Stimulated activated CD4-positive, alpha-beta T cell treated with anti-CD3 and anti-CD28 coated beads, Interleukin-12 subunit alpha, Interleukin-12 subunit beta, amount 100 ng/mL, for 48 hours (primary cell): Measurements from ENCODE around the gene MSH3.
"Not testable (repeated sequence)": the region's sequence is repeated elsewhere in the genome, so short reads cannot be mapped to it uniquely, and the experiment has no call there.

Experiments
- DNase-seq, 3 donors: peaks; one replicate each; pipeline ENCODE4 v3.0.0-alpha.2; 2020; ENCODE audit warnings: low read depth in 2 of 3, low spot score in 1 of 3

The MSH3 gene

GRCh38 chr5:80789319-80790016 is 135.0 kb downstream of the MSH3 start:
- not testable (repeated sequence) for DNase-seq

DNA sequence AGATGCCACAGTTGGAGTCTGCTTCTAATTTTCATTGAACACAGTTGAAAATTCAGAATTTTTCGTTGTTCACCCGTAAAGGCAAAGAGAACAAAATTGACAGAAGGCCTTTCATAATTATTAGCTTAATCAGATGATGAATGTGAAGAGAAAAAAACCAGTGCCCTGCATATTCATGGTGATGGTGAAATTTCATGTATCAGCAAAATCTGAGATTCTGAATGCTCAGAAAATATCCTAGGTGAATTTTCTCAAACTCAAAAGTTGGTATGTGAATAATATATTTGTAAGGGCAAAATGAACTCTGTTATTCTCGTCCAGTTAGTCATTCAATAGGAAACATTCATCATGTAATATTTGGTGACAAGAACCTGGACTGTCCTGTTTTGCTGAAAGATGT is 136.2 kb downstream of the MSH3 start:
- no peak for DNase-seq

DNA sequence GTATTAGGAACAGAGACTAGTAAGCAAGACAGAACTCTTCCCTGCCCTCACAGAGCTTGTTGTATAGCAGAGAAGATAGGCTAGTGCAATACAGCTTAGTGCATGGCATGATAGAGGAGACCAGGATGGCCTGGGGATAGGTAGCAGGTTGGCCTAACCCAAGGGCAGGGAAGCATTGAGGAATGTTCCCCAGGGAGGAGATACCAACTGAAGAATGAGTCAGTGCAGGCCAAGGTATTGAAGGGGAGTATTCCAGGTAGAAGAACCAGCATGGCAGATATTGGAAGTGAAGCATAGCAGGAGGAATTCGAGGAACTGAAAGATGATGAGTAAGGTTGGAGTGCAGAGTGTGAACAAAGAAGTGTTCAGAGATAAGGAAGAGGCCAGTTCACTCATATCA is 138.9 kb downstream of the MSH3 start:
- no peak for DNase-seq

- DNase-seq, result no peak
These were observed 142.4 kb downstream of the MSH3 start for GRCh38 chr5:80796846-80797245.

DNA sequence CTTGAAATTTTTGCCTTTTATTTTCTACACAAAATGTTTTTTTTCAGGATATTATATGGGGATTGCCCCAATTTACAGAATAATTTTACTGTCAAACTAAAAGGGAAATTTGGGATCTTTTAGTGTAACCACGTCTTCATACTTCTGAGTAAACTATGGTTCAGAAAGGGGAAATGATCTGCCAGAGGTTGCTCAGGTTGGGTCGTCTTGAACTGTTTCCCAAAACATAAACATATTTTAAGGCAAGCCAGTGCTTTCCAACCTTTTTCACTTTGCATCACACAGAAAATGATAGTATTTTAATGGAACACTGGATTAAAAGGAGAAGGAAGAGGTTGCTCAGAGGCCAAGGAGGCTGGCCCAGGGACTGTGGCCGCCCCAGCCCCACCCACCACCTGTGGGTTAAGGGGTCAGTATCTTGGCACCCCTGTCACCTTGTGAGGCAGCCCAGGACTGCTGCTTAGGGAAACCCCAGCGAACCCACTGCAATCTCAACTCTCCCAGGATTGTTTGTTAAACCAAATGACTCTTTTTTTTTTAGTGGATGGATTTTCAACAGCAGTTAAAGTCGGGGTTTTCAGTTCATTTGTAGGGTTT is 143.1 kb downstream of the MSH3 start:
- DNase-seq, result no peak

DNA sequence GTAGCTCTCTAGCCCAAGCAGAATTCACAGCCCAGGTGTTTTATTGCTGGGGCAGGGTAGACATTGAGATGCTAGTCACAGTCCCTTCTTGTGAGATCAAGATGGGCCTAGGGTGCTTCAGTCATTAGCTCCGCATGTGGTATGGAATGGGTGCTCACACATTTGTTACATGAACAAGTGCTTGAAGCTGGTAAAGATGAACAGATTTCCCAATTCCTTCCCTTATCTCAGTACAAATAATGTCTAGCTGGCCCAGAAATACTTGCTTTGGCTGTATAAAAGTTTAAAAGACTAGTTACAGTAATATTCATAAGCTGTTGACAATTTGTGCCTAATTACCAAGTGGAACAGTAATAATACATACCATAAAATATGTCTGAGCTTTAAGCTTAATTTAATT is 143.7 kb downstream of the MSH3 start:
- DNase-seq, result no peak

- no peak for DNase-seq
These were observed 144.2 kb downstream of the MSH3 start for GRCh38 chr5:80798633-80799032.

GRCh38 chr5:80799041-80799440 is 144.6 kb downstream of the MSH3 start:
- DNase-seq, result no peak

DNA sequence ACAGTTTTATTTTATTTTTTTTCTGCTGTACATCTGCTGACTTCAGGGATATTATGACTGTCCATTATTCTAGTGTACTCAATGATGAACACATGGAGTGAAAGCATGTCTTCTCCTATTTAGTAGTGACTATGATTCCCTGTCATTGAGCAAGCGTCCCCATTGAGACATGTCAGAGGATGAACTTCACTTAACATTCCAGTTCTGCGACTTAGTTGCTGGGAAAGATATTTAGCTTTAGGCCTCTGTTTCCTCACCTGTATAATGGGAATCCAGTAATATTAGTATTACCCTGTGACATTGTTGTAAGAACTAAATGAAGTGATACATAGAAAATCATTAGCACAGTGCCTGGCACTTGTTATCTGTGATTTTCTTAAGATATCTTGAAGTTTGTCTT is 145.1 kb downstream of the MSH3 start:
- no peak for DNase-seq

GRCh38 chr5:80804332-80804731 is 149.9 kb downstream of the MSH3 start:
- DNase-seq, result no peak

- DNase-seq, result no peak
These were observed 150.6 kb downstream of the MSH3 start for GRCh38 chr5:80805038-80805437.

- no peak for DNase-seq
These were observed 152.5 kb downstream of the MSH3 start for GRCh38 chr5:80806929-80807328.

DNA sequence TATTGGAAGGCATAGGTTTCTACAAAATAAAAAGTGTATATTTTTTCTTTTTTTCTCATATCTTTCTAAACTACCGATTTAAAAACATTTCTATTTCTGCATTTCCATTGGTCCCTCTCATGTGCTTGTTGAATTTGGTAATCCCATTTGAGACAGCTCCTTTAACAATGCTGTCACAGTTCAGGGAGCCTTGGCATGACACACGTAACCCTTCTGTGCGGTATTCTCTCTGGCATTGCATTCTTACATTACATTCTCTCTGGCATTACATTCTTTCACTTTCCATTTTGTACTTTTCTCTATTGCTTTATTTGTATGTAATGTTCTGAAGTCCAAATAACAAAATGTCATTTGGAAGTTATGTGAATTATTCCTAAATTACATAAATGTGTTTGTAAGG is 155.0 kb downstream of the MSH3 start:
- no peak for DNase-seq

DNA sequence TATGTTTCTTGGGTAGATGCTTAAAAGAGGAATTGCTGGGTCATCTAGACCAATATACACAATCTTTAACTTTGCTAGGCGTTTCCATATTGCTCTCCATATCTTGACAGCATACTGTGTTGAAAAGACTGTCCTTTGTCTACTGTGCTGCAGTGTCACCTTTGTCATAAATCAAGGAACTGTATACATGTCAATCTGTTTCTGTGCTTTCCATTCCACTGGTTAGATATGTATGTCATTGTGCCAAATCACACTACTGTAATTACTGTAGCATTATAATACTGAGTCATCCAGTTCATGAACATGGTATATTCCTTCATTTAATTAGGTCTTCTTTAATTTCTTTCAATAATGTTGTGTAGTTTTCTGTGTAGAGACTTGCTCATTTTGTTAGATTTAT is 156.0 kb downstream of the MSH3 start:
- no peak for DNase-seq

DNA sequence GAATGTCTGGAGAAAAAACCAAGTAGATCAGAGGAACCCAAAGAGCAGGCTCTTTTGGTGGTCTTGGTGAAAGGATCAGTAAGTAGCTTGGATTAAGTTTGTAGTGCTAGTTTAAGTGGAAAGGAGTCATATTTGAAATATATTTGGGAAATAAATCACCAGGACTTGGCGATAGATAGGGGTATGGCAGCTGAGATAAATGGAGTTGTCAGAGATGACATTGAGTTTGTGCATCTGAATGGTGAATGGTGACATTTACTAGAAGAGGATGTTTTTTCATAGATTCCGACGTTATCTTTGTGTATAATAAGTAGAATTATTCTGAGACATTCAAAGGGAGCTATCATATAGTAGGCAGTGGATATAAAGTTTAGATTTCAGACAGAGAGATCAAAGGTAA is 162.1 kb downstream of the MSH3 start:
- DNase-seq, result no peak

GRCh38 chr5:80820685-80821084 is 166.2 kb downstream of the MSH3 start:
- no peak for DNase-seq

DNA sequence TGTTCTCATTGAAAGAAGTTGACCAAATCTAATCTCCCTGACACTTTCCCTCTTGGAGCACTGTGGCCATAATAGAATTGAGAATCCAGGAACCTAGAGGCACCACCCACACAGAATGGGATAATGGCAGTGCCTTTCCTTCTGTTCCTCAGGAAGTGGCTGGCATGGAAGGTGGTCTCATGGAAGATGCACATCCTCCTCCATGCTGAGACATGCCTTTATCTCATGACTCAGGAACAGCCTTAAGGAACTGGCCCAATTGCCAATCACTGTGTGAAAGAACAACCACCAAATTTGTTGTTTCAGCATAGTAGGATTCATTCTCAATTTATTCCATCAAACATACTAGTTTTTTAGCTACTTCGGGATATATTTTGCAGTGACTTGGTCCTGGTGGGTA is 168.2 kb downstream of the MSH3 start:
- DNase-seq, result no peak

- not testable (repeated sequence) for DNase-seq
These were observed 169.7 kb downstream of the MSH3 start for GRCh38 chr5:80824159-80824558.

DNA sequence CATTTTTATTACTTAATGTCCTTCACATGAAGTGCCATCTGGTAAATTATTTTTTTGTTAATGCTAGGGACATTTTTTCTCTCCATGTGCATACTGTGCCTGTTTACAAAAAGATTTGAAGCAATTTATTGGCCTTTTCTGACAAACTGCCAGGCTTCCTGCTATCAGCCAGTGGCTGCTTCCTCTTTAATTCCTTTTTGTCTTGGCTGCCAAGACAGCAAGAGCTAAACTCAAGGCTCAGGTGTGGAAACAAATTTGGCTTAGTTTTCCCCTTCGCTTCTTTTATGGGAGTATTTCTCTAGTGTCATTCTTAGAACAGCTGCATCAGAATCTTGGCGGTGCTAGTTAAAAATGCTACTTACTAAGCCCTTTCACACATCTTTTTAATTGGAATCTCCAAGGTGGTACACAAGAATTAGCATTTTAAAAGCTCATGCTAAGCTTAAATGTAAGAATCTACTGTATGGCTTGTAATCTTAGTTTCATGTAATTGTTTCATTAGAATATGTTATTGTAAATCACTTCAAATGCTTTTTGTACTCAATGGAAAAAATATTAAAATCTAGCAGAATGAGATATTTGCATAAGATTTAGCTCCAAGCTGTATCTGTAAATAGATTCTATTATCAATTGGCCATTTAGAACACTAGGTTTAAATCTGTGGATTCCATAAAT is 171.5 kb downstream of the MSH3 start:
- no peak for DNase-seq

GRCh38 chr5:80834710-80835109 is 180.3 kb downstream of the MSH3 start:
- DNase-seq, result no peak

- DNase-seq, result no peak
These were observed 180.7 kb downstream of the MSH3 start for GRCh38 chr5:80835128-80835527.

- DNase-seq, result peak in 2 of 3 donors; percentile 10 to 15
These were observed 183.2 kb downstream of the MSH3 start for GRCh38 chr5:80837679-80838078.
